ENCODE measurements around the gene NPAS3. TPM values are rescaled to one million over a fixed set of nuclear protein-coding genes. Genes with fewer than 3 reads are reported as not detected.

Gene NPAS3
- total RNA-seq, 1 donor from 2014 or later = 0.70 TPM

- peak; percentile 16 for DNase-seq (ENCODE audit: low read depth)
Observed at GRCh38 chr14:32940066-32940651, 1.5 kb downstream of the NPAS3 start.

GRCh38 chr14:32940711-32941667 lies 2.3 kb downstream of the NPAS3 start:
- DNase-seq (ENCODE audit: low read depth) = no peak

DNA sequence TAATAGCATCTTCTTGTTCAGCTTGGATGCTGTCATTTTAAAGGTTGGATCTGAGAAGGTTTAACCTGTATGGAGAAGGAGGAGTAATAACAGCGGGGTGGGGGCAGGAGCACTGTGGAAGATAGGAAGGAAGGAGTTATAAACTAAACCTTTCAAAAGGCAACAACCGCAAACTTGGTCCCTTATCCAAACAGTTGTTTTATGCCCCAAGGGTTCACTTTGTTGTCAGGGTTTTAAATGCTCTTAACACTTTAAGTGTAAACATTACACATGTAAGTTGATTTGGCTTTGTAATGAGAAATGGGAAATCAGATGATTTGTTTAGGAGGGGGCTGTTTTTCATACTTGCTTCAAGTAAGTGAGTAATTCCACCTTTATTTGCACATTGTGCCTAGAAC lies 3.0 kb downstream of the NPAS3 start:
- peak; percentile 61 for DNase-seq (ENCODE audit: low read depth)

DNA sequence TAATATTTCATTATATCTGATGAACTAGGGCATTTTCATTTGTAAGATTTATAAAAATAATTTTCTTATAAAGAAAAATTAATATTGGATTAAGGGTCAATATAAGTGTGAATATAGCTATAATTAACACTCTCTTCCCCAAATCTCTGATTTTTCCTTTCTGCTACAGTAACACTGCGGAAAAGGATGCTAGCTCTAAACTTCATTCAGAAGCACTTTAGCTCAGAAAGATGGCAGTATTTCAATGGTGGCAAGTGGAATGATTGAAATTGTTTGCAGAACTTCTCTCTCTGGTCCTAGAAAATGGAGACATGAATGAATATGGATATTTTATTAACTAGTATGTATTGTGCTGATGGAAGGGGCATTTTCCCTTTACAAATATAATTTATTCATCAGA lies 8.4 kb downstream of the NPAS3 start:
- no peak for DNase-seq (ENCODE audit: low read depth)

DNA sequence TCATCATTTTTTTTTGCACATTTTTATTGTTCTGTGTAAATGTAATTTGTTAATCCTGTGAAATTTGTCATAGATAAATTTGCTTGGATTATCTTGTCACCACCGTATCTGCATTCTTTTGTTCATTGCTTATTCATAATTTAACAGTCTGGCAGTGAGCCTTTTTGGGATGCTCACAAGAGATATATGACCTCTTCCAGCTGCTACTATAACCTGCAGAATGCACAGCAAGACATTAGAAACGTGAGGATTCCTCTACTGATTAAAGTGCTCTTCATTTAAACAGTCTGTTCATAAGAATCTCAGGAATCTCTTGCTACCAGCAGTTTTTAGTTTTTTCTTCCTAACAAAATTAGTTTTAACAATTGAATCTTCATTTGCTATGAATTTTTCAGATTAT lies 9.1 kb downstream of the NPAS3 start:
- DNase-seq (ENCODE audit: low read depth) = no peak

DNA sequence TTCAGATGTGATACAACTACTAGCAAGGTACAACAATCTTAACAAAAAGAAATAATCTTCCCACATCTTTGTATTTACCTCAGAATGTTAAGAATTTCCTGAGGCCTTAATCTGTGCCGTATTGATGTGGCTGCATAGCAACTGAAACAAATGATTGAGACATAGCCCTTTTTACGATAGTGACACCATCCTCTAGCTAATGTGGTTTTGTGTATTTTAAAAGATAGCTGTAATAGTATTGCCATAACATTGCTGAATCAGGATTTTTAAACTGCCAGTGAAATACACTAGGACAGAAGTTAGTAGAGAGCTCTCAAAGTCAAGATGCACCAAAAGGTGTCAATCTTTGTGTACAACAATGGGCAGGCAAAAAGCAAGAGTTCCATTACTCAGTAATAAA lies 11.9 kb downstream of the NPAS3 start:
- DNase-seq (ENCODE audit: low read depth) = peak; percentile 45

DNA sequence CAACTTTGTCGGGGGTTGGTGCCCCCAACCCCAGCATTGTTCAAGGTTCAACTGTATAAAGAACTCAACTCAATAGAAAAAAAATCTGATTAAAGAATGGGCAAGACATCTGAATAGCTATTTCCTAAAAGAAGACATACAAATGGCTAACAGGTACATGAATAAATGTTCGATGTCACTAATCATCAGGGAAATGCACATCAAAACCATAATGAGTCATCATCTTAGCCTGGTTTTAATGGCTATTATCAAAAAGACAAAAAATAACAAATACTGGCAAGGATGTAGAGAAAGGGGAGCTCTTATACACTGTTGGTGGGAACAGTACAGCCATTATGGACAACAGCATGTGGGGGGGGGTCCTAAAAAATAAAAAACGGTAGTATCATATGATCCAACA lies 28.7 kb downstream of the NPAS3 start:
- no peak for DNase-seq (ENCODE audit: low read depth)

GRCh38 chr14:32968972-32969544 lies 30.4 kb downstream of the NPAS3 start:
- DNase-seq (ENCODE audit: low read depth) = no peak

DNA sequence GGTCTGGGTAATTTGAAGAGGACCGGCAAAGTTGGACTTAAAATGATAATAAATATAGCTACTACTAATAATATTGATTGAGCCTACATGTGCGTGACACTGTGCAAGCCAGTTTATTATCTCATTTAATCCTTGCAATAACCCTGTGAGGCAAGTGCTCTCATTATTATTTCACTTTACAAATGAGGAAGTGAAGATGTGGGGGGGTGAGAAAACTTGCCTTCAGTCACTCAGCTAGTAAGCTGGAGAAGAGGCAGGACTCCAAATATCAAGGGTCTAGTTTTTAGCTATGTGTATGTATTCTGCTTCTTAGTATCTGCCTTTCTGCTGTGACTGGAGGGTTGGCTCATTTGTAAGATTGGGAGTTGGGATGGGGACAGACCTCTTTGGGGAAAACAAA lies 39.2 kb downstream of the NPAS3 start:
- DNase-seq (ENCODE audit: low read depth) = no peak

DNA sequence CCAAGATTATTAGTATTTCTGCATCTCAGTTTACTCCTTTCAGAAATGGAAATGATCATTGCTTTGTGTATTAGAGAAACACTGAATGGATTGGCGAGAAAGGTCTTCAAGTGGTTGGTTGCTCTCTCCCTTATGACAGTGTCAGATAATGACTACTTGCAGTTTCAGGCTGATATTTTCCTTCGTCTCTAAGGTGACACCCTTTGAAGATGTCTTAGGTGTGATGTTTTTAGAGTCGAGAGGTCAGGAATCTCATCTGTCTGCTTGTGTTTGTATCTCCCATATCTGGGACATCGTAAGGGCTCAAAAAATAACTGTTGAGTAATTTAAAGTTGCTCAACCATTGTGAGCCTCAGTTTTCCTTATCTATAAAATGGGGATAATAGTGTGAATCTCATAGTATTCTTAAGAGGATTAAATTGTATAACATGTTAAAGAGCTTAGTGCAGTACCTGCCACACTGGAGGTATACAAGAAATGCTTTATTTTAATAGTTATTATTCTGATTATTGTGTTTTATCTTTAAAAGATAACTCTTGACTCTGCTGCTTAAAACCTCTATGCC lies 40.1 kb downstream of the NPAS3 start:
- no peak for DNase-seq (ENCODE audit: low read depth)

DNA sequence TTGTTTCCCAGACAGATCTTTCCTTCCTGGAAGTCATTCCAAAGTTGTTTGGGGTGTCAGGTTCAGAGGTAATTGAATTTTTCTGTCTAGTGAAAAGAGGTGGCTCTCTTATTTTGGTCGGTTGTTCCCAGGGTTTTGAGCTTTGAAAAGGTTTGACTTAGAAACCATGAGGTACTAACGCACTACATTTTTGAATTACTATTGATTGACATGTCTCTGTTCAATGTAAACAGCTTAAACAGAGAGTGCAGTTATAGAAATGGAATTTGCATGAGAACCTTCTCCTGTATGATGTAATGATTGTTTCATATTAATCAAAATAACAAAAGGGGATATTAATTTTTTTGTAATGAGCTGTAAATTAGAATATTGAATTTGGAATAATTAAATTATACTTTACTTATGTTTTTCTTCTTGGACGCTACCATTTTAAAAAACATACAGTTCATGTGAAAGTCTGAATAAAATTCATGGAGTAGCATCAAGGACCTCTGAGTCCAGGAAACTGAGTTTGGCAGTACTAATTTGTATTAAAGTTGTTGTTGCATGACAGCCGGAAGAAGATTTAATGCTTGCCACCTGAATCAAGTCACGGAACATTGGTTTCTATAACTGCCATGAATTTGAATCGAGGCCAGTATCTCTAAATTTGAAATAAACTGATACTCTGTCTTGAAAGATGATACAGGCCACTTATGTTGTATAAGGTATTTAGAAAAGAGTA lies 41.7 kb downstream of the NPAS3 start:
- no peak for DNase-seq (ENCODE audit: low read depth)

DNA sequence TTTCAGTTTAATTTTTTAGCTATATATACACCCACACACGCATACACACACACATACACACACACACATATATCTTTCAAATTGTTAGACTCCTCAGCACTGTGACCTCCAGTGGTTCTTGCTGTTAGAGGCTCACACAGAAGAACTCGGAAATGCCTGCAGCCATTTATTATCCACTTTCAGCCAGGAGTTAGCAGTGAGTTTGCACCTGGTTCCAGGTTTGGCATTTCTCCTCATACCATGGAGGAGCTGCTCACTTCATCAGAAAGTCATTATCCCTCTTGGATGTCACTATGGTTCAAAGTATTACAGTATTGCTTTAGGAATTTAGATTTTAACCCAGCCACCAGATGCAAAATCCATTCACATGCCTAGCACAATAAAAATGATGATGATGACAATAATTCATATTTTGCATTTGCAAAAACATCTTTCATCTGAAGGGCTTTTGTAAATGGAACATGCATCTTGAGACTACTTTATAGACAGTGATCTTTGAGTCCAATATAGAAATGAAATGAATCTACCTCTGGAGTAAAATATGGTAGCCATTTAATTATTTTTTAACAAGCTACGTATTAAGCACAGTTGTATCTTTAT lies 42.3 kb downstream of the NPAS3 start:
- DNase-seq (ENCODE audit: low read depth) = no peak

GRCh38 chr14:32984241-32984930 lies 45.7 kb downstream of the NPAS3 start:
- DNase-seq (ENCODE audit: low read depth) = no peak

- no peak for DNase-seq (ENCODE audit: low read depth)
Observed at GRCh38 chr14:32985866-32986265, 47.2 kb downstream of the NPAS3 start.

GRCh38 chr14:32986791-32987540 lies 48.3 kb downstream of the NPAS3 start:
- no peak for DNase-seq (ENCODE audit: low read depth)

DNA sequence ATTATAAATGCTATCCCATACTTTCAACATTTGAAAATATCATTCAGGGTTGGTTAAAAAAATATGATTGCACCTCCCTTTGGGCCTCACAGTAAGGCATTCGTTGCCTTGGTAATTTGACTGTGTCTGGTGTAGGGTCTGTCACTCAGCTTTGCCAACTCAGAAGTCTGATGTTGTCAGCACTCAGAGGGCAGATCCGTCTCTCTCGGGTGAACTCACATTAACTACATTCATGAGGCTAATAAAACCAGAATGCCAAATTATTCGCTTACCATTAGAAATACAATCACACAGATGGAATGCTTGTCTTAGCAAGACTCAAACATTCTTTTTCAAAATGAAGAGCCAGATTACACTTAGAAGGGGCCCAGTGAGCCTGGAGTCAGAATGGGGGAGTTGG lies 53.0 kb downstream of the NPAS3 start:
- DNase-seq (ENCODE audit: low read depth) = peak; percentile 9

- no peak for DNase-seq (ENCODE audit: low read depth)
Observed at GRCh38 chr14:32993921-32994320, 55.2 kb downstream of the NPAS3 start.

- DNase-seq (ENCODE audit: low read depth) = no peak
Observed at GRCh38 chr14:32996343-32996742, 57.7 kb downstream of the NPAS3 start.

DNA sequence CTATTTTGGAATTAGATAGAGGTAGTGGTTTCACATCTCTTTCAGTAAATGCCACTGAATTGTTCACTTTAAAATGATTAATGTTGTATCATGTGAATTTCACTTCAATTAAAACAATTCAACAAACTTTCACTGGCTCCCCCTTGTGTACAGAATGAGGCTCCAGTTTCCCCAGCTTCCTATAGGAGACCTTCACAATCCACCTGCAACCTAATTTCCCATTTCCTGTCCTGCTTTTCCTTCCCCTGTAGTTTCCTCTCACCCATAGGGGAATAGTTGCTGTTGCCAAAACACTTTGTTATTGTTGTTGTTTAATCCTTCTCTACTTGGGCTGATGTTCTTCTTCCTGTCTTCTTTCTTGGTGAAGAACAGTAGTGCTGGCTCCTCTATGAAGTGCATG lies 59.8 kb downstream of the NPAS3 start:
- DNase-seq (ENCODE audit: low read depth) = peak; percentile 31

- no peak for DNase-seq (ENCODE audit: low read depth)
Observed at GRCh38 chr14:33009673-33010072, 71.0 kb downstream of the NPAS3 start.
